HG02885 (cell line): ENCODE data around the gene PSTPIP2.

Experiments used
- ATAC-seq: cut with Tn5 transposase; IDR thresholded peaks from one replicate; pipeline ENCODE4 v1.9.1; 2021; ENCODE audit warnings: mild to moderate bottlenecking; ENCODE audit not compliant: unreplicated experiment, poor library complexity

Gene PSTPIP2

GRCh38 chr18:45951016-45951714 is 120.9 kb downstream of the PSTPIP2 start:
- no peak for ATAC-seq

- no peak for ATAC-seq
Measured at GRCh38 chr18:45945669-45946068, 126.4 kb downstream of the PSTPIP2 start.

GRCh38 chr18:45940724-45941123 is 131.3 kb downstream of the PSTPIP2 start:
- ATAC-seq: no peak

- ATAC-seq: no peak
Measured at GRCh38 chr18:45939236-45939635, 132.8 kb downstream of the PSTPIP2 start.

GRCh38 chr18:45938488-45938935 is 133.5 kb downstream of the PSTPIP2 start:
- no peak for ATAC-seq

GRCh38 chr18:45935591-45936335 is 136.3 kb downstream of the PSTPIP2 start:
- no peak for ATAC-seq
